HG02678 (cell line): ENCODE measurements around the gene HSF5.
"Not testable (repeated sequence)": the region's sequence is repeated elsewhere in the genome, so short reads cannot be mapped to it uniquely, and the experiment has no call there.

ENCODE experiments used
- ATAC-seq: cut with Tn5 transposase; IDR thresholded peaks from one replicate; pipeline ENCODE4 v1.9.1; 2021; ENCODE audit warnings: mild to moderate bottlenecking, moderate library complexity; ENCODE audit not compliant: unreplicated experiment

Gene HSF5

DNA sequence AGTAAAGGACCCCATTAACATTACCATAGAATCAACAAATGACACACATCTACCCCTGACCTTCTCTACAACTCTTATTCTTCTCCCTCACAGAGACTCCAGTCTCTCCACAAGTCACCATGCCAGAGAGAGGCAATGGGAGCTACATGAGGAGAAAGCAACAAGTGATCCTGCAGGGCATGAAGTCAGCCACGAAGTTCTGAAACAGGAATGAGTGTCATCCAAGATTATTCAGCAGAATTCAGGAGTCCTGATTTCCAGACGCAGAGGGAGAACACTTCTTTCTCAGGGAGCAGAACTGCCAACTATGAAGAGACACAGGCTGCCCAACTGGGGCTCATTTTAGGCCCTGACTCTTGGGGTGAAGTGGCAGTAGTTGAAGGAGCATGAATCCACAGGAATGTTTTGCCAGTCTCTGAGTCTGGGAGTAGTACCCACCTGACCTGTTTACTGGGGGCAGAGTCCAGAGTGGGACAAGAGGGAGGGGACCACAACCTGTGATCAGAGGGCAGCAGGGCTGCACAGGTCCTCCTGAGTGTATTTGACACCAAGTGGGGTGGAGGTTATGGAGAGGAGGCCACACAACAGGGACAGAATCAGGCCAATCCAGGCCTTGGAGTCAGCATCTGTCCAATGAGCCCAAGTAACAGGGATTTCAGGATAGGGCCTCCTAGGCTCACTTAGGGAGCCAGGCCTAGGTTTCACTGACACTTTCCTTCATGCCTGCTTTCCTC lies 28.6 kb upstream of the HSF5 start:
- no peak for ATAC-seq

- no peak for ATAC-seq
These were observed 27.1 kb upstream of the HSF5 start for GRCh38 chr17:58515286-58515685.

DNA sequence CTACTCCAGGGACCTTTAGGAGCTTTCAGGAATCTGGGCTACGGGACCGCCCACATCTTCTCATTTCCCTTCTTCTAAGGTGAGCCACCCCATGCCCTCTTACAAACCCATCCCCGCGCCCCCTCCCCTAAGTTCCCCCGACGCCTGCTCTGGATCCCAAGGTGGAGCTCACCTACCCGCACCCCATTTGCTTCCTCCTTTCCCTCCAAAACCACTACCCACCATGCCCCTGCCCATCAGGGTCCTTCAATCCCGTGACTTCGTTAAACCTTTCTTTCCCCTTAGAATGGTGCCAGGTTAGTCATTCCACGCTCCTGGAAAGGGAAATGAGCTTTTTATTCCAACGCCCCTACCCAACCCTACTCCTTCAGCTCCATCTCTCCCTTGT lies 26.6 kb upstream of the HSF5 start:
- no peak for ATAC-seq

DNA sequence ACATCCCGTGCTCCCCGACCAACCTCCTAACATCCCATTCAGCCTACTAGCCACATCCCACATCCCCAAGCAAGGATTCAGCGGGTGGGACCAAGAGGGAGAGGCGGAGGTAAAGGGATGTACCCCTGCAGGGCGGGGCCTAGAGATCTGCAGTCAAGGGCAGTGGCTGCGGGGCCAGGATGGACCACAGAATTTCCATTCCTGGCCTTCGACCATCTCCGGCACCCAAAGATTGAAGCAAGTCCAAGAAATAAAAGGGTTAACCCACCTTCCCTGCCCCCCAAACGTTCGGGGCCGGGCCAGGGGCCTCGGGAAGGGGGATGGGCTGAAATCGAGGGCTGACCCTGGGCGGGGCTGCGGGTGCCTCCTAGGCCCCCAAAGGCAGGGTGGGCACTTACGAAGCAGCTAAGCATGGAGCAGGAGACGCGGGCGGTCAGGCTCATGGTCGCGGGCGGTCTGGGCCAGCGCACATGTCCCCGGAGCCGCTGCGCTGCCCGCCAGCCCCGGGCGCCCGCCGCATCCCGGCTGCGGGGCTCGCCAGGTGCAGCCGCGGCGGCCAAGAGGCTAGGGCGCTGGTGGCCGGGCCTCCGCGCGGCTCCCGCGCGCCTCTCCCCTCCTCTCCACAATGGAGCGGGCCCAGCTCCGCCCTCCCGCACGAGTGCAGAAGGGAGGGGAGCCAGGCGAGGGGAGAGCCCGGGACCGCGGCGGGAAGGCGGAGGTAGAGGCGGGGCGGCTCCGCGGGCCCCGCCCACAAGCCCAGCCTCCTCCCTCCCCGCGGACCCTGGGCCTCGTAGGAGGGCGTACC lies 26.0 kb upstream of the HSF5 start, which contains the start of gene MTMR4:
Gene MTMR4, minus strand, starts transcription at position 674 of the 805 bp plus-strand sequence. Its CDS starts 231 bp downstream, at position 443.
- peak; percentile 19 for ATAC-seq

DNA sequence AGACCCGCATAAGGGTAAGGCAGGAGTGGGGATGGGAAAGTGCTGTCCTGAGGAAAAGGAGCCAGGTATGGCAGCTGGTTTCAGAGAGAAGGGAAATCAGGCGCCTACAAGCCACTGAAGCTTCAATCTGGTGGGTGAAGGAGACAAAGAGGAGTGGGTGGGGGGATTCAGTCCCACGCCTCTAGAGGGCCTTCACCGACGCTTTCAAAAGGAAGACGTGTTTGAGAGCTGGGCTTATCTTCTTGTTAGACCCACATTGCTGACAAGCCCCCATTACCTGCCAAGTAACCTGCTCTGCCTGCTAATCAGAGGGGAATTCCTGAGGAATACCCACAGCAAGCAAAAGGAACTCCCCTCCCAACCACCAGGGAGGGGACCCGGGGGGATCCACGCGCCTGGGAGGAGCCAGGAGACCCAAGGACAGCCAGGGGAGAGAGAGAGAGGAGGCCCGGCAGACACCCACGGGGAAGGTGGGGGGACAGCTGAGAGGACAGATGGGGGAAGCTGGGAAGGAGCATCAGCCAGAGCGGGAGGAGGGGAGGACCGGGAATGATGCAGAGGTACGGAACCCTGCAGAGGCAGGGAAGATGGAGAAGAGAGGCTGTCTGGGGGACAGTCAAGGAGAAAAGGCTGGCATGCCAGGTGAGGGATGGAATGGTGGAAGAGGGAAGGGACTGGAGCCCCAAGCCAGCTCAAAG lies 25.2 kb upstream of the HSF5 start:
- no peak for ATAC-seq

GRCh38 chr17:58510075-58510474 lies 21.9 kb upstream of the HSF5 start:
- ATAC-seq: no peak

DNA sequence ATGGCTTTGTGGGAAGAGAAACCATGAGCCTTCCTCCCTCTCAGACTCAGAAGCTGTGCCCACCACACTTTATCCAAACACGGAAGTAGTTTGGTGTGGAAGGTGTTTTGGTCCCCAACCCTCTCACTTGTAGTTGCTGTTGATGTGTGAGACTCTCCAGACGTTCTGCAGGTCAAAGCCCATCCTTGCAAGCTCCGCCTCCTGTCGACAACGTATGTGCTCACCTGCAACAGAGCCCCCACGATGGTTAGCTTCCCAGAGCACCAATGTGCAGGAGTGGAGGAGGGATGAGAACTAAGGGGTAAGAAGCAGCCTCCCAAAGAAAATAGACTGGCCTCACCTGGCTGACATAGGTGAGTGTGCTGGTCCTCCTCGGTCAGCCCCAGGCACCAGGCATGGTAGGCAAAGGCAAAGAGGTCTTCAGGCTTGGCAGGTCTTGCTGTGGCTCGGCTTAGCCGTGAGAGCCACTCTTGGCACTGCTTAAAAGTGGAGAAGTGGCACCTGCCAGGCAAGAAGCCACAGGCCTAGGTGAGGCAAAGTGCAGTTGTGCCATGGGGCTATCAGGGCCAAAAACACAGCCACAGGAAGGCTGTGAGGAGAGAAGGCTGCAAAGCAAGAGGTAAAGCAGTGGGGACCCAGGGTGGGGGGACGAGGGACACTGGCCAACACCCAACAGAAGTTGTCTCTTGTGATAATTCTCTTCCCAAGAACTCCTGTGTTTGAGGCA lies 20.3 kb upstream of the HSF5 start:
- no peak for ATAC-seq

GRCh38 chr17:58507123-58507634 lies 19.0 kb upstream of the HSF5 start:
- no peak for ATAC-seq

- ATAC-seq: no peak
These were observed 18.3 kb upstream of the HSF5 start for GRCh38 chr17:58506354-58507080.

- peak; percentile 93 for ATAC-seq
These were observed 16.7 kb upstream of the HSF5 start for GRCh38 chr17:58504826-58505351.

GRCh38 chr17:58503866-58504265 lies 15.7 kb upstream of the HSF5 start:
- ATAC-seq: no peak

- not testable (repeated sequence) for ATAC-seq
These were observed 14.9 kb upstream of the HSF5 start for GRCh38 chr17:58503134-58503533.

DNA sequence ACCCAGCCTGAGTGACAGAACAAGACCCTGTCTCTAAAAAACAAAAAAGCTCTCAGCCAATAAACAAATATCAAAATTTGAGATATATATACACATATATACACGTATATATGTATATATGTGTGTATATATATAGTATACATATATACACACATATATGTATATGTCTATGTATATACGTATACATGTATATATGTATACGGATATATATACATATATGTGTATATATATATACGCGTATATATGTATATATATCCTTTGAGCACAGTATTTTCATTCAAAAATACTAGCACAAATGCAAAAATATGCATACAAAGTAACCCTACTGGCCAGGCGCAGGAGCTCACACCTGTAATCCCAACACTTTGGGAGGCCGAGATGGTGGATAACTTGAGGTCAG lies 13.2 kb upstream of the HSF5 start:
- no peak for ATAC-seq

GRCh38 chr17:58498177-58498828 lies 10.1 kb upstream of the HSF5 start:
- ATAC-seq: no peak

DNA sequence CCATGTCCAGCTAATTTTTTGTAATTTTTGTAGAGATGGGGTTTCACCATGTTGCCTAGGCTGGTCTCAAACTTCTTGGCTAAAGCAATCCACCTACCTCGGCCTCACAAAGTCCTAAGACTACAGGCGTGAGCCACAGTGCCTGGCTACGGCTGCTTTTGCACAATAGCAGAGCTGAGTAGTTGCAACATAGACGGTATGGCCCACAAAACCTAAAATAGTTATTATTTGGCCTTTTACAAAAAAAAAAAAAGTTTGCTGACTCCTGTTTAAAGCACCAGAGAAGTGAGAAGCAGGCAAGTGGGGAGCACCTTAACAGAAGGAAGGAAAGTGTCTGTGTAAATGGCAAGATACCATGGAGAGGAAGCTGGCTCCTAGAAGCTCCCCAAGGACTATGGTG lies 5.3 kb upstream of the HSF5 start:
- no peak for ATAC-seq

- ATAC-seq: no peak
These were observed 4.3 kb upstream of the HSF5 start for GRCh38 chr17:58492238-58493121.

GRCh38 chr17:58491510-58492045 lies 3.4 kb upstream of the HSF5 start:
- no peak for ATAC-seq

- no peak for ATAC-seq
These were observed 251 bp upstream of the HSF5 start for GRCh38 chr17:58488428-58488890.
